ENCODE results near the gene VEGFA.

VEGFA gene

GRCh38 chr6:43760210-43761168 lies 9.5 kb upstream of the VEGFA start:
- DNase-seq: peak; percentile 36

- DNase-seq: peak; percentile 47
Observed at GRCh38 chr6:43761666-43762409, 8.2 kb upstream of the VEGFA start.

- DNase-seq: no peak
Observed at GRCh38 chr6:43762410-43762768, 7.6 kb upstream of the VEGFA start.

- DNase-seq: peak; percentile 33
Observed at GRCh38 chr6:43762966-43763695, 6.9 kb upstream of the VEGFA start.

GRCh38 chr6:43763812-43764522 lies 6.0 kb upstream of the VEGFA start:
- DNase-seq: peak; percentile 25

GRCh38 chr6:43764772-43765171 lies 5.2 kb upstream of the VEGFA start:
- peak; percentile 40 for DNase-seq

- DNase-seq: peak; percentile 28
Observed at GRCh38 chr6:43765776-43766499, 4.1 kb upstream of the VEGFA start.

- peak; percentile 28 for DNase-seq
Observed at GRCh38 chr6:43766500-43766853, 3.5 kb upstream of the VEGFA start.

GRCh38 chr6:43766964-43767461 lies 3.0 kb upstream of the VEGFA start:
- peak; percentile 28 for DNase-seq

- DNase-seq: peak; percentile 55
Observed at GRCh38 chr6:43767553-43768505, 2.2 kb upstream of the VEGFA start.

GRCh38 chr6:43768506-43768860 lies 1.5 kb upstream of the VEGFA start:
- no peak for DNase-seq

- peak; percentile 89 for DNase-seq
Observed at GRCh38 chr6:43768983-43769525, 957 bp upstream of the VEGFA start.

- peak; percentile 73 for DNase-seq
Observed at GRCh38 chr6:43770372-43771209, 580 bp downstream of the VEGFA start.

GRCh38 chr6:43771210-43771857 lies 1.3 kb downstream of the VEGFA start:
- peak; percentile 79 for DNase-seq

- DNase-seq: peak; percentile 78
Observed at GRCh38 chr6:43771858-43772680, 2.1 kb downstream of the VEGFA start.

GRCh38 chr6:43772681-43773049 lies 2.7 kb downstream of the VEGFA start:
- peak; percentile 60 for DNase-seq

- peak; percentile 46 for DNase-seq
Observed at GRCh38 chr6:43773050-43773979, 3.3 kb downstream of the VEGFA start.

Data from right forelimb (tissue), 1 donor.